ENCODE results near the gene CEP72. TPM values are rescaled to one million over a fixed set of nuclear protein-coding genes. Genes with fewer than 3 reads are reported as not detected.

CEP72 gene
- total RNA-seq, 2 experiments from 2014 or later, result 27.0 to 28.9 TPM

DNA sequence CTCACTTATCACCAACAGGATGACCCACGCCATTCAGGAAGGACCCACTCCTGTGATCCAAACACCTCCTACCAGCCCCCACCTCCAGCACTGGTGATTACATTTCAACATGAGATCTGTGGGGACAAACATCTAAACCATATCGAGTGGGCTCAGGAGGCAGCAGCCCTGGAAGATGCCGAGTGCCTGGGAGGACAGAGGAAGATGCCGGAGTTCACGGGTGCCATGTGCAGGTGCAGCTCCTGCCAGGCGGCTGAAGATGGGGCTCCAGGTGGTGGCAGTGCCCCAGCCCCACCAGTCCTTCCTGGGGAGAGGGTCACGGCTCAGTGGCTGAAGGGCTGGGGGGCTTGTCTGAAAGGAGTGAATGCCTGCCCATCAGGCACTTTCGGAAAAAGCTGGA, 6.1 kb upstream of the CEP72 start:
- POLR2A ChIA-PET, result interaction anchor here (0.9 kb wide), 1 partner anchor 132 kb away, joined by 3 read pairs; no protein-coding TSS in a partner anchor
- H3K27me3 Mint-ChIP-seq, result peaks cover 17% of the 10 kb centered on the region
- ATAC-seq (no peak), DNase-seq (no peak)
- no peaks in the 10 kb centered on the region for H3K36me3 Mint-ChIP-seq (ENCODE audit: low read depth)
- no peak overlapping the region for H3K4me3 Mint-ChIP-seq
- intact Hi-C loops (cut with micrococcal nuclease), result no loop called here
- CTCF ChIA-PET, result no interaction called here
- H3K4me1 Mint-ChIP-seq (ENCODE audit: low read depth), result peaks cover 14% of the 10 kb centered on the region
- TF ChIP-seq, protein P1, sequence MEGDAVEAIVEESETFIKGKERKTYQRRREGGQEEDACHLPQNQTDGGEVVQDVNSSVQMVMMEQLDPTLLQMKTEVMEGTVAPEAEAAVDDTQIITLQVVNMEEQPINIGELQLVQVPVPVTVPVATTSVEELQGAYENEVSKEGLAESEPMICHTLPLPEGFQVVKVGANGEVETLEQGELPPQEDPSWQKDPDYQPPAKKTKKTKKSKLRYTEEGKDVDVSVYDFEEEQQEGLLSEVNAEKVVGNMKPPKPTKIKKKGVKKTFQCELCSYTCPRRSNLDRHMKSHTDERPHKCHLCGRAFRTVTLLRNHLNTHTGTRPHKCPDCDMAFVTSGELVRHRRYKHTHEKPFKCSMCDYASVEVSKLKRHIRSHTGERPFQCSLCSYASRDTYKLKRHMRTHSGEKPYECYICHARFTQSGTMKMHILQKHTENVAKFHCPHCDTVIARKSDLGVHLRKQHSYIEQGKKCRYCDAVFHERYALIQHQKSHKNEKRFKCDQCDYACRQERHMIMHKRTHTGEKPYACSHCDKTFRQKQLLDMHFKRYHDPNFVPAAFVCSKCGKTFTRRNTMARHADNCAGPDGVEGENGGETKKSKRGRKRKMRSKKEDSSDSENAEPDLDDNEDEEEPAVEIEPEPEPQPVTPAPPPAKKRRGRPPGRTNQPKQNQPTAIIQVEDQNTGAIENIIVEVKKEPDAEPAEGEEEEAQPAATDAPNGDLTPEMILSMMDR (IDR thresholded peaks at IDR 0.05), result no peak
- no peak overlapping the region for H3K27ac Mint-ChIP-seq
- H3K9me3 Mint-ChIP-seq, result no peaks in the 10 kb centered on the region

DNA sequence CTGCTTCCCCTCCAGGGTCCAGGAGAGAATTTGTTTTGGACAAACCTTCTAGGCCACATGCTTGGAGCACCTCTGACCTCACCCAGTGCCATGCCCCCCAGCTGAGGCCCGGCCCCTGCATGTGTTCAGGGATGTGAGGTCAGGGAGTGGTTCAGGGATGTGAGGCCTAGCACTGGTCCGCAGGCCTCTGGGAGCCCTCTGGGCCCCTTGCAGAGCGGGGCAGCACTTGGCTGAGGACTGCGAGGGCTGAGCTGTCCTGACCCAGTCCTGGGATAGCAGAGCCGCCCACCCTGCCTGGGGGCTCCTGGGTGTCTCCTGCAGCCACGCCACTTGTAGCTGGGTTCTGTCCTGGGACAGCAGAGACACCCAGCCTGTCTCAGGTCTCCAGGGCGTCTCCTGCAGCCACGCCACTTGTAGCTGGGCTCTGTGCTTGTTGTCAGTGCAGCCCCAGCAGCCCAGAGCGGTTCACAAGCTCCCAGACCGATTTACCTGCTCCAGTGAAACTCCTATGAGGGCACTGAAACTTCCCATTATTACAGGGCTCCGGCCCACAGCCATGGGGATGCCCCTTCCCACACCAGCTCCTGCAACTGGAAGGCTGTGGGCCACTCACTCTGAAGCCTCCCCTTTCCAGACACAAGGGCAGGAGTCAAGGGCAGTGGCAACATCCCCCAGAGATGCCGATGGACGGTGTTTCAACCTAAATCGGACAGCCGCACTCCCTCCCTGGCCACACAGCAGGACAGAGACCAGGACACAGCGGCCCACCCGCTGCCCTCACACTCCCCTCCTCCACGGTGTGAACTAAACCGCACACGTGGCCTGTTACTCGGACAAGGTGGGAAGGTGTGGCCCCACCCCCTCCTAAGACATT, 5.4 kb upstream of the CEP72 start:
- peaks cover 20% of the 10 kb centered on the region for H3K4me1 Mint-ChIP-seq (ENCODE audit: low read depth)
- ChIA-PET CTCF (no interaction called here), POLR2A (interaction anchor here (0.9 kb wide), 1 partner anchor 133 kb away, joined by 3 read pairs; no protein-coding TSS in a partner anchor)
- ATAC-seq, result no peak
- DNase-seq, result no peak
- H3K9me3 Mint-ChIP-seq, result no peaks in the 10 kb centered on the region
- no peaks in the 10 kb centered on the region for H3K36me3 Mint-ChIP-seq (ENCODE audit: low read depth)
- TF ChIP-seq, protein P1 (IDR thresholded peaks at IDR 0.05), result no peak
- no peak overlapping the region for H3K27ac Mint-ChIP-seq
- peaks cover 17% of the 10 kb centered on the region for H3K27me3 Mint-ChIP-seq
- intact Hi-C loops (cut with micrococcal nuclease), result no loop called here
- H3K4me3 Mint-ChIP-seq, result no peak overlapping the region

DNA sequence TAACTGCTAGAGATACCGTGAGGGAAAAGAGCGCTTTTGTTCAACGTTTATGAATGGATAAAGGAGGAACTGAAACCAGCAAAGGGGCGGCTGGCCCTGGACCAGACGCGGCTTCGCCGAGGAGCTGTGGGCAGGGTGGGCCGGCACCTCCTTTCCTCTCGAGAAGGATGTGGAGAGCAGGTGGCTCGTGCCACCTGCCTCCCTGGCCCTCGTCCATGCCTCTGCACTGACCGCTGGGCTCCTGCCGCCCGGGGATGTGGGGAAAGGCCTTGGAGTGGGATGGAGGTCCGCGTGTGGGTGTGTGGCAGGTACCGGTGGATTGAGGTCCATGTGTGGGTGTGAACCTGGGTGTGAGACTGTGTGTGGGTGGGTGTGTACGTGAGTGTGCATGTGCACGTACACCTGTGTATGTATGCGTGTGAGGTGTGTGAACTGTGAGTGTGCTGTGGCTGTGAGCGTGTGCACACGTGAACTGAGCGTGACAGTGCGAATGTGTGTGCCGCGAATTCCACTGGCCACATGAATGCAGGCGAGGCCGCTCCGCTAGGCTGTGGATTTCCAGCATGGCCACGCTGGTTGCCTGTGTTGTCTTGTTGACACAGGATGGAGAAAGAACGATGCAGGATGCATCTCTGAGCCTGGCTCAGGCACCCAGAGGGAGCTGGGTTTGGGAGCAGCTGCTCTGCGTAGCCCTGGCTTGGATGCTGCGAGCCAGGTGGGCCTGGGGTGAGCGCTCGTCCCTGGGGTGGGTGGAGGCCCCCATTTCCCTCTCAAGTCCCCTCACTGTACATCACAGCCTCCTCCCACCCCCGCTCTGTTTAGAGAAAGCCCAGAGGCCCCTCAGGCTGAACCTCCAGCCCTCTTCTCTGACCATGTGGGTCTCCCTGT, 4.4 kb upstream of the CEP72 start:
- ATAC-seq, result no peak
- intact Hi-C loops (cut with micrococcal nuclease), result no loop called here
- no peak for DNase-seq
- peaks cover 13% of the 10 kb centered on the region for H3K27me3 Mint-ChIP-seq
- H3K36me3 Mint-ChIP-seq (ENCODE audit: low read depth), result peaks cover 2% of the 10 kb centered on the region
- H3K4me1 Mint-ChIP-seq (ENCODE audit: low read depth), result peaks cover 20% of the 10 kb centered on the region
- CTCF ChIA-PET, result no interaction called here
- POLR2A ChIA-PET, result no interaction called here
- peaks cover under 1% of the 10 kb centered on the region for H3K9me3 Mint-ChIP-seq
- H3K4me3 Mint-ChIP-seq, result no peak overlapping the region
- TF ChIP-seq, protein P1 (IDR thresholded peaks at IDR 0.05), result no peak
- no peak overlapping the region for H3K27ac Mint-ChIP-seq

DNA sequence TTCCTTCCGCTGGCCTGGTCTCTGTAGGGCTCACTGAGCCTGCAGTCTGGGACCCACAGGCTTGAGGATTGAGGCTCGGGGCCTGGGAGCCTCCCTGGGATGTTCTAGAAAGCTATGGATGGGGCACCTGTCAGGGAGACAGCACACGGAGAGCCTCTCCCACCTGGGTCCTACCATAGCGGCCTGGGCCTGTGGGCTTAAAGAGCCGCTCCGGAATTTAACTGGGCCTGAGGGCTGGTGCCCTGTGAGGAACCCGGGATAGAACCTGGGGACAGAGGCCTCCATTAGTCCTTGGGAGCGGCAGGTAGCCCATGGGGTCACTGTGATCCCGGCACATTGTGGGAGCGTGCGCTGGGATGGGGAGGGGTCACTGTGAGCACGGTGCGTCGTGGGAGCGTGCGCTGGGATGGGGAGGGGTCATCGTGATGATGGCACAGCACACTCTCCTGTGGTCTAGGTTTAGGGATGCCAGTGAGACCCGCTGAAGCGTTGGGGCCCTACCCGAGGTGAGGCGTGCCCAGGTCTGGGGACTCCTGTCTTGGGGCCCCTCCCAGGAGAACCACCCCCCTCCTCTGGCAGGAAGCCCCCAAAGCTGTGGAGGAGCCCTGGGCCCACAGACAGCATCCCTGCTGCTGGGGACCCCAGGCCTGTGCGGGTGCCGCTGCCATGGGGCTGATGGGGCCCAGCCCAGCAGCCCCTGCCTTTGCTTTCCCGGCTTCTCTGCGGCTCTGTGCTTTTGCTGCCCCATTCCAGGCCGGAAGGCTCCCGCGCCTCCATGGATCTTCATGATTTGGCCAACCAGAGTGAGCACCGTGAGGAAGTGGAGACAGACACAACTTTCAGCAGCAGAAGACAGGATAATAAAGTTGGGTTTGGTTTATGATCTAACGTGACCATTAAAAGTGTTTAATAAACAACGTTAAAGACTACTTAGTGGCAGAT, 3.4 kb upstream of the CEP72 start:
- H3K36me3 Mint-ChIP-seq (ENCODE audit: low read depth), result peaks cover 6% of the 10 kb centered on the region
- peaks cover 3% of the 10 kb centered on the region for H3K9me3 Mint-ChIP-seq
- peaks cover 26% of the 10 kb centered on the region for H3K4me1 Mint-ChIP-seq (ENCODE audit: low read depth)
- no peak for DNase-seq
- ATAC-seq, result no peak
- POLR2A ChIA-PET, result no interaction called here
- intact Hi-C loops (cut with micrococcal nuclease), result no loop called here
- TF ChIP-seq, protein P1 (IDR thresholded peaks at IDR 0.05), result no peak
- CTCF ChIA-PET, result no interaction called here
- H3K27ac Mint-ChIP-seq, result no peak overlapping the region
- no peak overlapping the region for H3K4me3 Mint-ChIP-seq
- H3K27me3 Mint-ChIP-seq, result peaks cover 13% of the 10 kb centered on the region
